ENCODE data around the gene TDO2. TPM values are rescaled to one million over a fixed set of nuclear protein-coding genes. Genes with fewer than 3 reads are reported as not detected.

TDO2 gene
- total and polyA plus RNA-seq, 12 donors: 0.03 to 0.14 TPM; not detected in 10

- no peak for TF ChIP-seq CTCF (IDR thresholded peaks at IDR 0.05)
- Histone ChIP-seq H3K36me3 (no peaks in the 10 kb centered on the region), H3K27me3 (no peaks in the 10 kb centered on the region), H3K27ac (no peak overlapping the region), H3K4me3 (no peak overlapping the region), H3K9me3 (no peaks in the 10 kb centered on the region), H3K4me1 (peaks cover 0 to 6% (median 0%) of the 10 kb centered on the region in 9 donors)
- intact Hi-C loops (cut with DNase I): no loop called here
- DNase-seq: no peak
- peak in 5 of 8 donors; percentile 11 to 71 (median 49) for ATAC-seq
- 63 to 66% methylated on average over 8 of the region's 8 CpGs for WGBS, 2 donors
Observed at GRCh38 chr4:155964016-155964891, 60.8 kb downstream of the TDO2 start.

- H3K36me3 ChIP-seq: no peaks in the 10 kb centered on the region
- no peaks in the 10 kb centered on the region for H3K9me3 ChIP-seq
- H3K4me3 ChIP-seq: no peak overlapping the region
- intact Hi-C loops (cut with DNase I): no loop called here
- H3K27me3 ChIP-seq: peaks cover 0 to 8% (median 0%) of the 10 kb centered on the region in 7 donors
- WGBS, 2 donors: 82 to 89% methylated on average over 2 of the region's 2 CpGs
- peaks cover 0 to 6% (median 0%) of the 10 kb centered on the region in 9 donors for H3K4me1 ChIP-seq
- ATAC-seq: no peak
- DNase-seq: no peak
- no peak for TF ChIP-seq CTCF (IDR thresholded peaks at IDR 0.05)
- no peak overlapping the region for H3K27ac ChIP-seq
Observed at GRCh38 chr4:155966171-155966570, 62.7 kb downstream of the TDO2 start.

GRCh38 chr4:155966731-155967395 is 63.4 kb downstream of the TDO2 start:
- Histone ChIP-seq H3K9me3 (no peaks in the 10 kb centered on the region), H3K36me3 (no peaks in the 10 kb centered on the region), H3K27me3 (peaks cover 0 to 10% (median 0%) of the 10 kb centered on the region in 7 donors), H3K4me1 (peaks cover 0 to 6% (median 0%) of the 10 kb centered on the region in 9 donors), H3K27ac (no peak overlapping the region), H3K4me3 (no peak overlapping the region)
- no peak for TF ChIP-seq CTCF (IDR thresholded peaks at IDR 0.05)
- ATAC-seq: no peak
- intact Hi-C loops (cut with DNase I): no loop called here
- DNase-seq: no peak
- 61 to 68% methylated on average over 3 of the region's 3 CpGs for WGBS, 2 donors

Other genes starting within 250 kb of the TDO2 start
- gene GUCY1A1, start 236.8 kb upstream of the TDO2 start, total RNA-seq: 100 to 1,000 TPM in 1 of 10 donors, 10 to 100 TPM in 9; 45.0 to 101 (median 65.4) TPM
- 10 to 100 TPM in 1 of 2 donors, 1 to 10 TPM in 1; 6.7 to 13.8 TPM for gene GUCY1A1, start 236.8 kb upstream of the TDO2 start, polyA plus RNA-seq
- 10 to 100 TPM; 10.7 to 29.9 (median 17.1) TPM for gene GUCY1B1, start 144.7 kb upstream of the TDO2 start, total RNA-seq
- 10 to 100 TPM; 11.4 to 23.8 TPM for gene GUCY1B1, start 144.7 kb upstream of the TDO2 start, polyA plus RNA-seq
- not detected for gene ASIC5, start 37.4 kb upstream of the TDO2 start, total RNA-seq
- not detected for gene ASIC5, start 37.4 kb upstream of the TDO2 start, polyA plus RNA-seq
- gene CTSO, start 50.2 kb downstream of the TDO2 start, total RNA-seq: 10 to 100 TPM in 2 of 10 donors, 1 to 10 TPM in 8; 6.1 to 21.4 (median 9.0) TPM
- gene CTSO, start 50.2 kb downstream of the TDO2 start, polyA plus RNA-seq: 1 to 10 TPM; 2.6 to 4.1 TPM